HG03432 (cell line): Measurements from ENCODE around the gene OPA1.

ENCODE experiments used
- ATAC-seq: cut with Tn5 transposase; IDR thresholded peaks from one replicate; pipeline ENCODE4 v1.9.1; 2021; ENCODE audit warnings: mild to moderate bottlenecking, moderate library complexity; ENCODE audit not compliant: unreplicated experiment

The OPA1 gene

GRCh38 chr3:193702967-193703366 is 110.0 kb downstream of the OPA1 start:
- ATAC-seq = no peak

DNA sequence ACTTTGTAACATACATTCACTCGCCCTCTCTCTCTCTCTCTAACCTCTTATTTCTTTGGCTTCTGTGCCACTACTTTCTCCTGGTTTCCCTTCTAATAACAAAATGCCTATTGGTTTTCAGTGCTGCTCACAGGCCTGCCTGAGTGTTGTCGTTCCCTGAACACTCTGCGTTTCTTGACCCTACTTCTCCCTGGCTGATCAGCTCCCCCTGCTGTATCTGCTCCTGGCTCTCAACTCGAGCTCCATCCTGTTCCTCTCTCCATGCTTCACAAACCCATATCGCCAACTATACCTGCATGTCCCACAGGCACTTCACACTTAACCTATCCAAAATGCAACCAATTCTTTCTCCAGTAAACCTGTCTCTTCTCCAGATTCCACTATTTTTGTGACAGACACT is 111.4 kb downstream of the OPA1 start:
- ATAC-seq = no peak

DNA sequence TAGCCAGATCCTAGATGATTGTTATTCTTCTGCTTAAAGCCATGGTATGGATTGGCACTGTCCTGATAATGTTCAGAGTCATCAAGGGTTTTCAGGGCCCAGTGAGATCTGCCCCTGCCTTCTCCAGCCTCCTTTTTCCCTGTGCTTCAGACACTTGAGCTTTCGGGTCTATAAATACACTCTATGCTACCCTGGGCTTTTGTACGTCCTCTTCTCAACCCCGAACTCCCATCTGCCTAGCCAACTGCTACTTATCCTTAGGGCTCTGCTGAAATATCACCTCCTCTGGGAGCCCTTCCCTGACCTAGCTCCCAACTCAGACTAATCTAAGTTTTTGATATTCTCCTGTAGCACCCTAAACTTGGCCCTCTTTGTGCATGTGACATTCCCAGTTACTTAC is 115.3 kb downstream of the OPA1 start:
- ATAC-seq = no peak

GRCh38 chr3:193710286-193711165 is 117.5 kb downstream of the OPA1 start:
- ATAC-seq = no peak

DNA sequence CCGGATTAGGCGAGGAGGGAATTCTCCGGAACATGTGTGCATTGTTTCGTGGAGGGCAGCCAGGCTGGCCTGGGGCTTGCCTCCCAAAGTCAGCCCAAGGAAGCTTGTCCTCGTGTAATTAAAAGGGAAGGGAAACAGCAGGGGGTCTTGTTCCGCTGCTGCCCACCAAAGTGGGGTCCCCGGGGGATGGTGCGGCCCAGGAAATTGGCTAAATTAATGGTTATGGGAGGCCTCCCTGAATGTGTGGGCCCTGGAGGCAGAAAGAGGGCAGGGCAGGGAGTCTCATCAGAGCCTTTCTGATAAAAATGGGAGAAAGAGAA is 118.1 kb downstream of the OPA1 start:
- ATAC-seq = no peak

DNA sequence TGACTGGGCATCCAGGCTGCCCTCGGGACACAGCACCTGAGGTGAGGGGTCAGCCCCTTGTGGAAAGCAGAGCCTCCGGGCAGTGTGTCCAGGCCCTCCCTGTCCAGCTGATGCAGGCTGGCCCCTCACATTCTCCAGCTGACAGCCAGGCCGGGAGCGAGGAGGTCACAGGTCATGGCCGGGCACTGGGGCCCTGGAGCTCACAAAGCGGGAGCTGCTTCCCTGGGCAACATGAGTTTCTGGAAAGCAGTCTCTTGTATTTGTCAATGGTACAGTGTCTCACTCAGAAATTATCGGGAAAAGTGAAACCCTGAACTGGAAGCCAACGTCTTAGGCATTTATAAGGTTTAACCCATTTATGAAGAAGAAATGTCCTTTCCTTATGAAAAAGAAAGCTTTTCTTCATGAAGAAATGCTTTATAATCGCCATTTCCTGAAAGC is 118.5 kb downstream of the OPA1 start:
- no peak for ATAC-seq

GRCh38 chr3:193711964-193712598 is 119.1 kb downstream of the OPA1 start:
- ATAC-seq = no peak

DNA sequence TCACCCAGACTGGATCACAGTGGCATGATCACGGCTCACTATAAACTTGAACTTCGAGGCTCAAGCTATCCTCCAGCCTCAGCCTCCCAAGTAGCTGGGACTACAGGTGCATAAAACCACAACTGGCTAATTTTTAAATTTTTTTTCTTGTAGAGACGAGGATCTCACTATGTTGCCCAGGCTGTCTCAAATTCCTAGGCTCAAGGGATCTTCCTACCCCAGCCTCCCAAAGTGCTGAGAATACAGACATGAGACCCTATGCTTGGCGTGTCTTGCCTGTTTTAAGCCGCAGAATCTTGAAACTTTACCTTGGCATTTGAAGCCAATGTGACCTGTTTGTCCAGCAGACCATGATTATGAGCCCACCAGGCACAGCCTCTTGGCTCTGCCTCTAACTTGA is 119.9 kb downstream of the OPA1 start:
- ATAC-seq = no peak

- ATAC-seq = no peak
Observed at GRCh38 chr3:193714523-193715137, 121.6 kb downstream of the OPA1 start.

DNA sequence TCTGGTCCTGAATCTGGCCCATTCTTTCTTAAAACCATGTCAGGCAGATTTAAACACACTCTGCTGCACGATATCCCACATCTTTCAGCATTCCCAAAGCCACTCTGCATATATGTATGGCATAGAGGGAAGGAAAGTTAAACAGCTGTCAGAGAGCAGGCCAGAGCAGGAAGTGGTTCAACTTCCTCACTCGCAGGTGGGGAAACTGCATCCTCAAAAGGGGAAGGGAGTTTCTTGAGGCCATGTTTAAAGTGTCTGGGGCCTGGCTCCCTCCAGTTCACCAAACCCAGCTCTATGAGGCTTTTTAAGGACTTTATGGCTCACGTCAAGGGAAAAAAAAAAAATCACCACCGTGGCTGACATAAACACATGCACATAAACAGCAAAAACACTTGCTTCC is 123.1 kb downstream of the OPA1 start:
- ATAC-seq = no peak

- ATAC-seq = no peak
Observed at GRCh38 chr3:193719735-193720134, 126.7 kb downstream of the OPA1 start.

DNA sequence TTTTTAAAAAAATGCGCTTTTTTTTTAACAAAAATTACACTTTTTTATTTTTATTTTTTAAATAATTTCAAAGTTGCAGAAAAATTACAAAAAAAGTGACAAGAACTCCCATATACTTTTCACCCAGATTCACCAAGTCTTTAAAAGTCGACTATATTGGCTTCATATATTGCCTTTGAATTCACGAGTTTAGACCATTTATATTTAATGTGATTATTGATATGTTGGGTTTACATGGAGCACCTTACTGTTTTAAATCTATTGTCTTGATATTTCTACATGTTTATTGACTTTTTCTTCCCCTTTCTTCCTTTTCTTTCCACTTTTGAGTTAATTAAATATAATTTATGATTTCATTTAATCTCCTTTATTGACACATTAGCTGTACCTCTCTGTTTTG is 127.2 kb downstream of the OPA1 start:
- ATAC-seq = no peak

DNA sequence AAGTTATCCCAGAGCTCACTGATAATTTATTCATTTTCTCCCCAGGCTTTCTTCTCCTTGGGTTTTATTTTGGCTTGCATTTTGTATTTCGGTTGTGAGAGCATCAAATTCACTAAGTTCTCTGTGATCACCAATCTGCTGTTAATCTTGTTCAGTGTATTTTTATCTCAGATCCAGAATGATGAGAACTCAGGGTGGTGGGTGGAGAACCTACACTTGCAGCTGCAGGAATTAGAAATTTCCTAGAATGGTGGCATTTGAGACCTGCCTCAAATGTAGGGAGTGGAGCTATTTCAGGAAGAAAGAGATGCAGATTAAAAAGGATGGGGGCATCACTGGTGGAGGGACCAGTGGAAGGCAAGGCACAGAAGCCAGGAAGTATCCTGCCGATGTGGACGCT is 129.6 kb downstream of the OPA1 start:
- ATAC-seq = no peak

DNA sequence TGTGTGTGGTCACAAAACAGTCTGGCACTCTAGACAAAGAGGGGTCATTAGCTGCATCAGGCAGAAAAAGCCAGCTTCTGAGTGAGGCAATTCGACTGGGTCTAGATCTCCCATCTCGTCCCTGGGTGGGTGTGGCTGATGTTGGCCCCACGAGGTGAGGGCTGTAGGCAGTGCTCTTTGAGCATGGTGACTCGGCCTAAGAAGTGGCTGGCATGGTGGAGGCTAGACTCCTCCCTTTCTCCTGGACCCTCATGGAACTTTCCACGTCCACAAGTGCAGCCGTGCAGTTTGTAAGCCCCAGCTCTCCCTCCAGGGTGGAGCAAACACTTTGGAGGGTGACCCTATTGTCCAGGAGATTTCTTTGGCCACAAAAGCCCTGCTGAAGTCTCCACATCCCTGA is 134.1 kb downstream of the OPA1 start:
- no peak for ATAC-seq

- no peak for ATAC-seq
Observed at GRCh38 chr3:193728429-193729087, 135.6 kb downstream of the OPA1 start.

- no peak for ATAC-seq
Observed at GRCh38 chr3:193729088-193729465, 136.1 kb downstream of the OPA1 start.

- ATAC-seq = no peak
Observed at GRCh38 chr3:193729601-193730000, 136.6 kb downstream of the OPA1 start.

- no peak for ATAC-seq
Observed at GRCh38 chr3:193730511-193730910, 137.5 kb downstream of the OPA1 start.

GRCh38 chr3:193730976-193731375 is 138.0 kb downstream of the OPA1 start:
- no peak for ATAC-seq

GRCh38 chr3:193731656-193732055 is 138.6 kb downstream of the OPA1 start:
- no peak for ATAC-seq

- ATAC-seq = no peak
Observed at GRCh38 chr3:193732391-193732790, 139.4 kb downstream of the OPA1 start.

GRCh38 chr3:193732827-193733226 is 139.8 kb downstream of the OPA1 start:
- no peak for ATAC-seq
